Naive thymus-derived CD8-positive, alpha-beta T cell (primary cell): ENCODE results near the gene CHML. TPM values are rescaled to one million over a fixed set of nuclear protein-coding genes. Genes with fewer than 3 reads are reported as not detected.

Source experiments
- ATAC-seq, 2 donors: fragments of 150-1000 bp; cut with Tn5 transposase in 1 of 2; sonication (Bioruptor Pico), chemical (Tn5 transposase) in 1 of 2; 1 replicate in 1 of 2; 2 replicates in 1 of 2; pipeline ENCODE4 v1.10.0; 2021; ENCODE audit warnings: mild to moderate bottlenecking in 2 of 2, moderate library complexity in 2 of 2
- POLR2A ChIA-PET: fragments of 350-600 bp; sonication (Branson Sonifier 250); formaldehyde crosslinking; loops from one replicate; lab custom pipeline; 2021; ENCODE audit warnings: antibody characterized with exemption; lab: Charles Lee
- DNase-seq, 10 donors: peaks; one replicate each; pipeline versions ENCODE4 v3.0.0 to v3.0.0-alpha.2; 2020 to 2022
- H3K27ac Mint-ChIP-seq, 10 donors: one replicate each; pipeline ENCODE4 v1.8.0; 2020 to 2022; ENCODE audit warnings: mild to moderate bottlenecking in 10 of 10, mixed read lengths in 10 of 10, moderate library complexity in 4 of 10, inconsistent platforms in 1 of 10
- H3K27me3 Mint-ChIP-seq, 5 donors: one replicate each; pipeline ENCODE4 v1.8.0; 2021 to 2022; ENCODE audit warnings: mixed read lengths in 5 of 5
- H3K36me3 Mint-ChIP-seq, 3 donors: one replicate each; pipeline ENCODE4 v1.8.0; 2020 to 2022; ENCODE audit warnings: mixed read lengths in 3 of 3, mild to moderate bottlenecking in 2 of 3, inconsistent platforms in 1 of 3
- H3K4me1 Mint-ChIP-seq, 4 donors: one replicate each; pipeline ENCODE4 v1.8.0; 2021 to 2022; ENCODE audit warnings: mixed read lengths in 4 of 4
- H3K4me3 Mint-ChIP-seq, 10 donors: one replicate each; pipeline ENCODE4 v1.8.0; 2020 to 2022; ENCODE audit warnings: mild to moderate bottlenecking in 10 of 10, mixed read lengths in 10 of 10, moderate library complexity in 6 of 10, inconsistent platforms in 1 of 10
- H3K9me3 Mint-ChIP-seq, 9 donors: one replicate each; pipeline ENCODE4 v1.8.0; 2020 to 2022; ENCODE audit warnings: mixed read lengths in 9 of 9, mild to moderate bottlenecking in 3 of 9, inconsistent platforms in 1 of 9, moderate library complexity in 1 of 9
- polyA plus RNA-seq, 3 donors: library from polyadenylated mRNA; unstranded; fragments of 300-500 nt; fragmentation: Illumina TruSeq; gene quantifications; one replicate each; pipeline ENCODE4 v1.2.3, GENCODE V29; 2021
- total RNA-seq, 8 experiments: library from RNA in 2 of 8; stranded (reverse) in 2 of 8; gene quantifications; one replicate each; pipeline ENCODE4 v1.2.3 and lab custom pipeline; 2021 to 2026

The CHML gene
- total and polyA plus RNA-seq, 5 experiments from 2014 or later, result 6.0 to 24.0 (median 6.6) TPM

GRCh38 chr1:241598249-241598648, 41.9 kb downstream of the CHML start:
- no peak for DNase-seq
- H3K36me3 Mint-ChIP-seq, result peaks cover 2 to 63% (median 30%) of the 10 kb centered on the region in 3 donors
- ATAC-seq, result no peak
- POLR2A ChIA-PET, result no interaction called here
- H3K4me1 Mint-ChIP-seq, result peaks cover 0 to 26% (median 1%) of the 10 kb centered on the region in 4 donors
- H3K27me3 Mint-ChIP-seq, result no peaks in the 10 kb centered on the region
- no peak overlapping the region for H3K27ac Mint-ChIP-seq
- no peaks in the 10 kb centered on the region for H3K9me3 Mint-ChIP-seq
- no peak overlapping the region for H3K4me3 Mint-ChIP-seq

GRCh38 chr1:241596633-241597032, 43.5 kb downstream of the CHML start:
- peaks cover 0 to 26% (median 0%) of the 10 kb centered on the region in 4 donors for H3K4me1 Mint-ChIP-seq
- ATAC-seq (no peak), DNase-seq (no peak)
- H3K27ac Mint-ChIP-seq, result peak overlapping the region in 1 of 10 donors; percentile 30
- no peak overlapping the region for H3K4me3 Mint-ChIP-seq
- POLR2A ChIA-PET, result no interaction called here
- H3K36me3 Mint-ChIP-seq, result peaks cover 0 to 51% (median 16%) of the 10 kb centered on the region in 3 donors
- no peaks in the 10 kb centered on the region for H3K27me3 Mint-ChIP-seq
- no peaks in the 10 kb centered on the region for H3K9me3 Mint-ChIP-seq

GRCh38 chr1:241593186-241593585, 47.0 kb downstream of the CHML start:
- POLR2A ChIA-PET, result no interaction called here
- DNase-seq (no peak), ATAC-seq (no peak)
- Mint-ChIP-seq H3K4me3 (no peak overlapping the region), H3K27ac (no peak overlapping the region), H3K36me3 (peaks cover 0 to 48% (median 13%) of the 10 kb centered on the region in 3 donors), H3K27me3 (no peaks in the 10 kb centered on the region), H3K4me1 (peaks cover 0 to 10% (median 2%) of the 10 kb centered on the region in 4 donors), H3K9me3 (no peaks in the 10 kb centered on the region)

- Mint-ChIP-seq H3K27me3 (no peaks in the 10 kb centered on the region), H3K4me1 (peaks cover 0 to 8% (median 2%) of the 10 kb centered on the region in 4 donors), H3K4me3 (no peak overlapping the region), H3K27ac (peak overlapping the region in 2 of 10 donors; percentile 9 to 24), H3K9me3 (no peaks in the 10 kb centered on the region), H3K36me3 (peaks cover 0 to 42% (median 13%) of the 10 kb centered on the region in 3 donors)
- DNase-seq (no peak), ATAC-seq (no peak)
- POLR2A ChIA-PET, result no interaction called here
Observed at GRCh38 chr1:241592273-241592958, 47.8 kb downstream of the CHML start.

GRCh38 chr1:241591736-241592135, 48.4 kb downstream of the CHML start:
- H3K4me3 Mint-ChIP-seq, result no peak overlapping the region
- POLR2A ChIA-PET, result no interaction called here
- H3K27me3 Mint-ChIP-seq, result no peaks in the 10 kb centered on the region
- H3K4me1 Mint-ChIP-seq, result peaks cover 0 to 6% (median 2%) of the 10 kb centered on the region in 4 donors
- peaks cover 0 to 38% (median 13%) of the 10 kb centered on the region in 3 donors for H3K36me3 Mint-ChIP-seq
- DNase-seq (no peak), ATAC-seq (no peak)
- no peaks in the 10 kb centered on the region for H3K9me3 Mint-ChIP-seq
- no peak overlapping the region for H3K27ac Mint-ChIP-seq

GRCh38 chr1:241591317-241591716, 48.9 kb downstream of the CHML start:
- H3K27ac Mint-ChIP-seq, result no peak overlapping the region
- ATAC-seq (no peak), DNase-seq (no peak)
- H3K36me3 Mint-ChIP-seq, result peaks cover 0 to 34% (median 13%) of the 10 kb centered on the region in 3 donors
- peaks cover 0 to 4% (median 1%) of the 10 kb centered on the region in 4 donors for H3K4me1 Mint-ChIP-seq
- H3K4me3 Mint-ChIP-seq, result no peak overlapping the region
- POLR2A ChIA-PET, result no interaction called here
- H3K9me3 Mint-ChIP-seq, result no peaks in the 10 kb centered on the region
- H3K27me3 Mint-ChIP-seq, result no peaks in the 10 kb centered on the region

- Mint-ChIP-seq H3K4me3 (no peak overlapping the region), H3K27me3 (no peaks in the 10 kb centered on the region), H3K36me3 (peaks cover 0 to 28% (median 11%) of the 10 kb centered on the region in 3 donors), H3K9me3 (no peaks in the 10 kb centered on the region), H3K4me1 (peaks cover 0 to 4% (median 0%) of the 10 kb centered on the region in 4 donors), H3K27ac (peak overlapping the region in 1 of 10 donors; percentile 1)
- ATAC-seq, result no peak
- DNase-seq, result no peak
- POLR2A ChIA-PET, result no interaction called here
Observed at GRCh38 chr1:241590719-241591118, 49.5 kb downstream of the CHML start.

Other genes starting within 250 kb of the CHML start
- gene FH, start 120.6 kb downstream of the CHML start, total RNA-seq, result 10 to 100 TPM; 30.3 to 32.1 TPM
- 10 to 100 TPM; 34.7 to 44.8 (median 35.7) TPM for gene FH, start 120.6 kb downstream of the CHML start, polyA plus RNA-seq
- under 1 TPM; 0.57 to 0.71 TPM for gene KMO, start 108.0 kb downstream of the CHML start, total RNA-seq
- gene KMO, start 108.0 kb downstream of the CHML start, polyA plus RNA-seq, result not detected
- 10 to 100 TPM; 11.5 to 11.9 TPM for gene OPN3, start within 50 bp of the CHML start, total RNA-seq
- 10 to 100 TPM; 24.4 to 36.0 (median 33.5) TPM for gene OPN3, start within 50 bp of the CHML start, polyA plus RNA-seq
- under 1 TPM; 0.49 to 0.69 TPM for gene WDR64, start 11.9 kb upstream of the CHML start, total RNA-seq
- gene WDR64, start 11.9 kb upstream of the CHML start, polyA plus RNA-seq, result under 1 TPM in 1 of 3 donors, not detected in 2; 0.28 TPM
- gene EXO1, start 207.8 kb upstream of the CHML start, total RNA-seq, result under 1 TPM in 1 of 2 experiments, not detected in 1; 0.62 TPM
- under 1 TPM in 1 of 3 donors, not detected in 2; 0.42 TPM for gene EXO1, start 207.8 kb upstream of the CHML start, polyA plus RNA-seq